GM23338 (cell line): ENCODE results near the gene LENEP. TPM values are rescaled to one million over a fixed set of nuclear protein-coding genes. Genes with fewer than 3 reads are reported as not detected.

Experiments used
- ATAC-seq: fragments of 200-7000 bp; cut with Tn5 transposase; 3 replicates; pipeline ENCODE4 v1.9.1; 2020
- DNase-seq: peaks from one replicate; pipeline ENCODE4 v3.0.0-alpha.2; 2015; ENCODE audit warnings: low spot score
- H2AFZ ChIP-seq: fragments of 200-600 bp; sonication (generic); 2 replicates; pipeline ENCODE4 v1.8.0; 2016; ENCODE audit warnings: antibody characterized with exemption, mild to moderate bottlenecking, moderate library complexity
- H3F3A ChIP-seq: fragments of 200-600 bp; sonication (generic); replicated peaks from 2 replicates; pipeline ENCODE4 v1.8.0; 2017; ENCODE audit warnings: antibody characterized with exemption, mixed run types, low read depth
- H3K27ac ChIP-seq: fragments of 200-600 bp; sonication (generic); 2 replicates; pipeline ENCODE4 v1.6.1; 2016; ENCODE audit warnings: low read depth
- H3K27me3 ChIP-seq: fragments of 200-600 bp; sonication (generic); 2 replicates; pipeline ENCODE4 v1.8.0; 2016; ENCODE audit warnings: mild to moderate bottlenecking, mixed run types, moderate library complexity; ENCODE audit not compliant: insufficient read depth
- H3K36me3 ChIP-seq: fragments of 200-600 bp; sonication (generic); 2 replicates; pipeline ENCODE4 v1.8.0; 2016; ENCODE audit warnings: mild to moderate bottlenecking; ENCODE audit not compliant: insufficient read depth
- H3K4me1 ChIP-seq: fragments of 200-600 bp; sonication (generic); 2 replicates; pipeline ENCODE4 v1.8.0; 2016; ENCODE audit warnings: mild to moderate bottlenecking, moderate library complexity; ENCODE audit not compliant: insufficient read depth
- H3K4me2 ChIP-seq: fragments of 200-600 bp; sonication (generic); 2 replicates; pipeline ENCODE4 v1.7.1; 2017; ENCODE audit warnings: mixed run types
- H3K4me3 ChIP-seq: fragments of 200-600 bp; sonication (generic); 2 replicates; pipeline ENCODE4 v1.6.1; 2016; ENCODE audit warnings: mixed run types
- H3K79me2 ChIP-seq: fragments of 200-600 bp; sonication (generic); replicated peaks from 2 replicates; pipeline ENCODE4 v1.8.0; 2017; ENCODE audit warnings: mild to moderate bottlenecking; ENCODE audit not compliant: insufficient read depth
- H3K9me2 ChIP-seq: fragments of 200-600 bp; sonication (generic); 2 replicates; pipeline ENCODE4 v1.8.0; 2017; ENCODE audit not compliant: insufficient read depth
- H4K20me1 ChIP-seq: fragments of 200-600 bp; sonication (generic); replicated peaks from 2 replicates; pipeline ENCODE4 v1.8.0; 2017; ENCODE audit warnings: mild to moderate bottlenecking; ENCODE audit not compliant: insufficient read depth
- H3K27ac Mint-ChIP-seq: 2 replicates; pipeline ENCODE4 v1.8.0; 2020; ENCODE audit warnings: inconsistent platforms, mild to moderate bottlenecking, moderate library complexity, mixed read lengths
- H3K27me3 Mint-ChIP-seq: 3 replicates; pipeline ENCODE4 v1.8.0; 2022; ENCODE audit warnings: low read depth, mild to moderate bottlenecking, moderate library complexity, mixed read lengths, inconsistent platforms; ENCODE audit not compliant: insufficient read depth, poor library complexity
- H3K36me3 Mint-ChIP-seq: 3 replicates; pipeline ENCODE4 v1.8.0; 2021; ENCODE audit warnings: low read depth, mild to moderate bottlenecking, inconsistent platforms, moderate library complexity, mixed read lengths
- H3K4me1 Mint-ChIP-seq: 3 replicates; pipeline ENCODE4 v1.8.0; 2020; ENCODE audit warnings: mild to moderate bottlenecking, inconsistent platforms, mixed read lengths
- H3K4me3 Mint-ChIP-seq: 3 replicates; pipeline ENCODE4 v1.8.0; 2021; ENCODE audit warnings: moderate library complexity, mild to moderate bottlenecking, inconsistent platforms, mixed read lengths
- H3K9me3 Mint-ChIP-seq: 3 replicates; pipeline ENCODE4 v1.8.0; 2020; ENCODE audit warnings: moderate library complexity, mild to moderate bottlenecking, inconsistent platforms, mixed read lengths
- CREB1 ChIP-seq: fragments of 250-450 bp; sonication (Bioruptor Pico); IDR thresholded peaks from 2 replicates; pipeline ENCODE4 v1.5.0; 2020; ENCODE audit warnings: low read depth, mild to moderate bottlenecking, moderate library complexity
- CTCF ChIP-seq, 2 experiments: fragments of 200-600 bp in 1 of 2; sonication (generic) in 1 of 2; conservative IDR thresholded peaks; 2 replicates each; pipeline versions ENCODE4 v1.5.1 to v1.6.1; 2016 to 2017; ENCODE audit warnings: antibody characterized with exemption in 2 of 2, low read depth in 2 of 2, mild to moderate bottlenecking in 2 of 2, moderate library complexity in 1 of 2
- ETS1 ChIP-seq: IDR thresholded peaks from 2 replicates; pipeline ENCODE4 v1.6.1; 2016; ENCODE audit warnings: antibody characterized with exemption
- EZH2 ChIP-seq: fragments of 200-600 bp; sonication (generic); IDR thresholded peaks from one replicate; pipeline ENCODE4 v1.8.0; 2017; ENCODE audit warnings: antibody characterized with exemption, mild to moderate bottlenecking, low read depth; ENCODE audit not compliant: unreplicated experiment
- JUNB ChIP-seq: IDR thresholded peaks from one replicate; pipeline ENCODE4 v1.6.1; 2016; ENCODE audit warnings: antibody characterized with exemption; ENCODE audit not compliant: unreplicated experiment
- REST ChIP-seq: IDR thresholded peaks from one replicate; pipeline ENCODE4 v1.6.1; 2018; ENCODE audit warnings: antibody characterized with exemption; ENCODE audit not compliant: unreplicated experiment
- ZNF114 ChIP-seq: fragments of 250-450 bp; sonication (Bioruptor Pico); IDR thresholded peaks from 2 replicates; pipeline ENCODE4 v1.5.0; 2020; ENCODE audit warnings: mild to moderate bottlenecking, moderate library complexity
- ZNF331 ChIP-seq: fragments of 250-450 bp; sonication (Bioruptor Pico); IDR thresholded peaks from 2 replicates; pipeline ENCODE4 v1.5.0; 2020; ENCODE audit warnings: low read depth, mild to moderate bottlenecking, moderate library complexity
- ZNF462 ChIP-seq: fragments of 250-450 bp; sonication (Bioruptor Pico); IDR thresholded peaks from 2 replicates; pipeline ENCODE4 v1.5.0; 2020; ENCODE audit warnings: mild to moderate bottlenecking, moderate library complexity
- polyA plus RNA-seq: library from polyadenylated mRNA; unstranded; fragments of >200 nt; fragmentation: Nextera tagmentation; extraction: Ambion mirVana; gene quantifications from 2 replicates; pipeline ENCODE4 v1.2.1, GENCODE V29; 2016
- total RNA-seq: library from RNA; depleted of rRNA; stranded (reverse); fragments of >200 nt; shearing (Covaris generic); gene quantifications from 2 replicates; pipeline ENCODE4 v1.2.3, GENCODE V29; 2014

Gene LENEP
- total and polyA plus RNA-seq, 2 experiments from 2014 or later, result 1.6 TPM; not detected in 1

GRCh38 chr1:155030243-155030795, 36.9 kb downstream of the LENEP start:
- ATAC-seq, result no peak

More at GRCh38 chr1:155030243-155030795, 36.9 kb downstream of the LENEP start:
- Histone ChIP-seq H3K4me1 (no peaks in the 10 kb centered on the region; the same call in 1 of the 2 replicates), H3K27me3 (no peaks in the 10 kb centered on the region), H4K20me1 (no peaks in the 10 kb centered on the region), H3F3A (no peaks in the 10 kb centered on the region), H3K79me2 (no peaks in the 10 kb centered on the region), H2AFZ (no peak overlapping the region), H3K9me2 (no peaks in the 10 kb centered on the region), H3K4me2 (no peak overlapping the region), H3K36me3 (no peaks in the 10 kb centered on the region), H3K4me3 (no peak overlapping the region), H3K27ac (no peak overlapping the region)
- DNase-seq, result no peak
- Mint-ChIP-seq H3K36me3 (no peaks in the 10 kb centered on the region), H3K27me3 (peaks cover 18% of the 10 kb centered on the region), H3K4me3 (no peak overlapping the region), H3K4me1 (peaks cover 5% of the 10 kb centered on the region), H3K27ac (no peak overlapping the region), H3K9me3 (no peaks in the 10 kb centered on the region)
- no peak for TF ChIP-seq ZNF462 (CRISPR knock-in tag)
- no peak for TF ChIP-seq ZNF331 (CRISPR knock-in tag)
- TF ChIP-seq CREB1 (CRISPR knock-in tag), result no peak
- no peak for TF ChIP-seq REST
- no peak for TF ChIP-seq JUNB
- TF ChIP-seq ETS1, result no peak
- no peak for TF ChIP-seq EZH2
- no peak for TF ChIP-seq CTCF (conservative IDR thresholded peaks at IDR 0.05; ENCODE audit: low read depth in 2 of 2)
- no peak for TF ChIP-seq ZNF114 (CRISPR knock-in tag)
